ENCODE results near the gene ZNF516.

Gene ZNF516

GRCh38 chr18:76441002-76441667, 53.9 kb downstream of the ZNF516 start:
- DNase-seq, result no peak

DNA sequence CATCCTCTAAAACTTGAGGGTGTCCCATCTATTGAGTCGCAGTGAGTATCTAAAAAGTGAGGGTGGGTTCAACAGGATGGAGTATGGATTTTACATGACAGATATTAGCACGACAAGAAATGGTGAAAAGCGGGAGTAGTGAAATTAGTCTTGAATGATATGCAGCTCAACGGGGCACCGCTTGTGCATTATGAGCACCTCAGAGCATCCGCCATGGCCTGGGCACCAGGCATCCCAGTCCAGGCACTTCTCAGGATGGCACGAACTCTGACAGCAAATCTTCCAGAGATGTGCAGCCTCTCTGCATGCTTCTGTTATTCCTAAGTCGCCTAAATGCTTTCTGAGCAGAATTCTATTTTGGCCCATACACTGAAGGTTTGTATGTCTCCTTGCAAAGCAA, 57.1 kb downstream of the ZNF516 start:
- no peak for DNase-seq

DNA sequence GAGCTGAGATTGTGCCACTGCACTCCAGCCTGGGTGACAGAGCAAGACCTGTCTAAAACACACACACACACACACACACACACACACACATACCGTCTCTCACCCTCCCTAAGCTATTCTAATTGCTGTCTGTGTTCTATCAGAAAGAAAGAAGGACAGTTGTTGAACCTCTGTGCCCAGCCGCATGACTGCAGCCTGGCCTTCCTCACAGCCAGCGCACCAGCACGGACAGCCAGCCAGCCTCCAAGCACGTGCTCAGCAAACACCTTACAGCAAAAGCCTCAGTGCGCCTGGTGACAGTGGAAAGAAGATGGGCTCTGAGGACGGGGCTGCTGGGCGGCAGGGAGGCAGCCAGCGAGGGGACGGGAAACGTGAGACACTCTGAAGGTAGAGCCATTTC, 58.0 kb downstream of the ZNF516 start:
- no peak for DNase-seq

GRCh38 chr18:76436342-76436741, 58.7 kb downstream of the ZNF516 start:
- DNase-seq, result no peak

DNA sequence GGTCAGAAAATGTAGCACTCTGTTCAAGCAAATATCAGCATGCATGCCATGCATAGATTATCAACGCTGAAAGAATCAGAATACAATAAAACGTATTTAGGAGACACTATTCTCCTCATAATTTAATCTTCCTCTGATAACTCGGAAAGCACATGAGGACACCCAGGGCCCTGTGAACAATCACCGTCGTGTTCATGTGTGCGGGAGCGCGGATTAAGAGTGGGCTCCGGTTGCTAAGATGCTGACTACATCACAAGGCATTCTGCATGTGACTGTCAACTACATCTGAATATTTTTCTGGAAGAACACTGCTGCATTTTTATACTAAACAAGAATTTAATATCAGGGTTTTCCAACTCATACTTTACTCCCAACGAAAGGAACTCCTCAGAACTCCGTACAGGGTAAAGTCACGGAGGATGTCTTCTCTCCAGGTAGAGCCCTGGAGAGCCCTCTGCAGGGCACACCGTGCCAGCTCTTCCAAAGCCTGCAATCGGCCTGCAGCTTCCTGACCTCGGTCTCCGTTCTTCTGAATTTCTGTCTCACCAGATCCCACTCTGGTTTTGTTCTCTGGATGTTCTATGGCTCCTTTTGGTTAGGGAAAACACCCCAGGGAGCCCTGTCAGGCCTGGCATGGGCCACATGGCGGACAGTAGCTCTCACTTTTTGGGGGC, 59.6 kb downstream of the ZNF516 start:
- no peak for DNase-seq

- DNase-seq, result no peak
Observed at GRCh38 chr18:76434452-76434851, 60.6 kb downstream of the ZNF516 start.

DNA sequence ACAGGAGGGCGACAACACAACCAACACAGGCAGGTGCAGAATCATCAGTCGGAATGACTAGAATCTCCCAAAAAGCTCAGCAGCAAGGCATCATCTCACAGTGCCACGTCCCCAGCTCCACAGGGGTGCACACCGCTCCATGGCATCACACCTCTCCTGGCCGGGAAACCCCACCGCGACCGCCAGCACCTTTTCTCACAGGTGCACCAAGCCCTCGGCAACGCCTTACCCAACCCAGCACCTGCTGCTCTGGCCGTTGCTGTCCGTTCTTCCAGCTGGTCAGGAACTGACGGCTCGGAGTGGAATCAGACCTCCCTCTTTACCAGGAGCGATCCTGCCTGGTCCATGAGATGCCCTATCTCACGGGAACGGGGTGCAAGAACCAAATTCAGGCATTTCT, 61.3 kb downstream of the ZNF516 start:
- no peak for DNase-seq

DNA sequence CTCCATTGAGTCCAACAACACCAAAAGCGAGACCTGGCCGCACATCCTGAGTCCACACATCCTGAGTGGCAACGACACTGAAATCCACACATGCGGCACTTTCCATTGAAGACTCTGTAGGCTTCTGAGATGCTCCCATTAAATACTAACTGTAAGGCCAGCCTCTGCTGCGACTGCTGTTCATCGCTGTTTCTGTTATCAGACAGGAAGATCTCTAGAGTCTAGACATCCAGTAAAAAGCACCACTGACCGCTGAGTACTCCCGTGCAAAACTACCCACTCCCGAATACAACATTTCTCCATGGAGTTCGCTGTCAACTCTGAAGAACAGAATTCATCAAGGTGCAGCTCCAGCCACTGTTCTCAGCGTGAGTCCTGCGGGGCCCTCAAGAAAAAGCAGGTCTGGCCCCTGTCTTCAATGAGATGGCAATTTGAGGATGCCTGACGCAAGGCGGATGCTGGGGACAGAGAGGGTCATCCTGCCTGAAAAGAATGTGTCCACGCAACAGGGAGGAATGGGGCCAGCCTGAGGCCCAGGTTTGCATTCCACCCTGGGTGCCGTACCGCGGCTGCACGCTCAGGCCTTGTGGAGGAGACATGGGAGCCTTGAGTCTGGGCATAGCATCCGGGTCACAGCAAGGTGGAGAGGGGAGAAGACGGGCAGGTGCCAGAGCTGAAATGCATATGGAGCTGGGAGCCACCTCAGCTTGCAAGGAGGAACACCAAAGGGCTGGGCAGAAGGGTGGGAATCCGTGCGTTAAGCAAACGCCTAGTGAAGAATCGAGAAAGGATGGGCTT, 61.9 kb downstream of the ZNF516 start:
- no peak for DNase-seq

- DNase-seq, result no peak
Observed at GRCh38 chr18:76432274-76432755, 62.7 kb downstream of the ZNF516 start.

DNA sequence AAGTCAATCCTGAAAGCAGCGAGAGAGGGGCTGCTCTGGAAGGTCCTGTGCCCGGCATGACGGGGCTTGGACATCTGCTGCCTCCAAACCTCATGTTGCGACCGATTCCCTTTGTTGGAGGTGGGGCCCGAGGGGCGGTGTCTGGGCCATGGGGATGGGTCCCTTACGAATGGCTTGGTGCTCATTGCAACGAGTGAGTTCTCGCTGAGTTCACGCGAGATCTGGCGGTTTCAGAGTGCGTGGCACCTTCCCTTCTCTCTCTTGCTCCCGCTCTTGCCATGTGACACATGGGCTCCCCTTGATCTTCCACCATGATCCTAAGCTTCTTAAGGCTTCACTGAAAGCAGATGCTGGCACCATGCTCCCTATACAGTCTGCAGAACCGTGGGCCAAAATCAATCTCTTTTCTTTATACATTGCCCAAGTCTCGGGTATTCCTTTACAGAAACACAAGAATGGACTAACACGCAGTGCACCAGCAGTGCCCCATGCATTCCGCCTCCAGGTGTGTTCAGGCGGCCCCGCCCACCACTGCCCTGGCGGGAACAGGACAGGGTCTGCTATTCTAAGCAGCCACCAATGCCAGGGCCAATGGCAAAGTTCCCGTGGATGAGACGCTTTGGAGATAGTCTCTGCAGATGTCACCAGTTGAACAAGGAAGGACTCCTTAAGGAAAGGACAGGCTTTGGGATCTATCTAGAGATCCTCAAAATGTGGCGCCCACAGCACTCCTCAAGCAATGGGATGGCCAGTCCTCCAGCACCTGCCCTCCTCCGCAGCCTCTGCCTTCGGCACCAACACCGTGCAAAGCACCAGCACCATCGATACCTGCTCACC, 63.4 kb downstream of the ZNF516 start:
- DNase-seq, result no peak

GRCh38 chr18:76430636-76431035, 64.4 kb downstream of the ZNF516 start:
- DNase-seq, result no peak

DNA sequence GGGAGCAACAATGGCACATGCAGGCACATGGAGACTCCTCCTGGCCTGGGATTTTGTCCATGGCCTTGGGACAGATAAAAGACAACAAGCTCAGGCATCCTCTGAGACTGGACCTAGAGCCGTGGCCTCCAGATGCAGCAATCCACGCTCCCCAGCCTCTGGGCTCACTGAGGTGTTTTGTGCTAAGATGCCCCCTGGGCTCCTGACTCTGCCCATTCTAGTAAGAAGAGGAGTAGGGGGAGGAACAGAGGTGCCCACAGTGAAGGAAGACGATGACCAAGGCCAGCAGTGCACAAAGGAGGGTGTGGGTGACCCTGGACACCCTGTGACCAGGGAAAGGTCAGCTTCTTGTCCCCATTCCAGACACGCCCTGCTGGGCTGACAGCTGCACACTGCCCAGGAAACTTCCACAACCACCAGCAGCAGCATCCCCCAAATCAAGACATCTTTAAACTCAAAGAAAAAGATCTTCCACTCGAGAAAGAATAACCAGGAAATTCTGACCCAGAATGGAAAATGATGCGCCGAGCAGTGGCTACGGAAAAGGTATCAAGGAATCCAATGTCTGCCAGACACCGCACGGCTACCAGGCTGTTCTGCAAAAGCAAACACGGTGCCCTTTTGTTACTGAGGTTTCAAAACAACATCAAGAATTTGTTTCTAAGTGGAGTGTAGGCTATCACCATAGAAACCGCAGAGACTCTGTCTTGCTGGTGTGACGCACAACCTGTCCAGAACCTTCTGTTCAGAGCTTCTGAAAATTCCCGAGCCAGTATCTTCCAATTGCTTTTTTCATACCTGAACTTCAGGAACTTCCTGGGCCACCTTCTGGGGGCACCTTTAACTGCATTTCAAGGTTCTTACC, 65.5 kb downstream of the ZNF516 start:
- no peak for DNase-seq

DNA sequence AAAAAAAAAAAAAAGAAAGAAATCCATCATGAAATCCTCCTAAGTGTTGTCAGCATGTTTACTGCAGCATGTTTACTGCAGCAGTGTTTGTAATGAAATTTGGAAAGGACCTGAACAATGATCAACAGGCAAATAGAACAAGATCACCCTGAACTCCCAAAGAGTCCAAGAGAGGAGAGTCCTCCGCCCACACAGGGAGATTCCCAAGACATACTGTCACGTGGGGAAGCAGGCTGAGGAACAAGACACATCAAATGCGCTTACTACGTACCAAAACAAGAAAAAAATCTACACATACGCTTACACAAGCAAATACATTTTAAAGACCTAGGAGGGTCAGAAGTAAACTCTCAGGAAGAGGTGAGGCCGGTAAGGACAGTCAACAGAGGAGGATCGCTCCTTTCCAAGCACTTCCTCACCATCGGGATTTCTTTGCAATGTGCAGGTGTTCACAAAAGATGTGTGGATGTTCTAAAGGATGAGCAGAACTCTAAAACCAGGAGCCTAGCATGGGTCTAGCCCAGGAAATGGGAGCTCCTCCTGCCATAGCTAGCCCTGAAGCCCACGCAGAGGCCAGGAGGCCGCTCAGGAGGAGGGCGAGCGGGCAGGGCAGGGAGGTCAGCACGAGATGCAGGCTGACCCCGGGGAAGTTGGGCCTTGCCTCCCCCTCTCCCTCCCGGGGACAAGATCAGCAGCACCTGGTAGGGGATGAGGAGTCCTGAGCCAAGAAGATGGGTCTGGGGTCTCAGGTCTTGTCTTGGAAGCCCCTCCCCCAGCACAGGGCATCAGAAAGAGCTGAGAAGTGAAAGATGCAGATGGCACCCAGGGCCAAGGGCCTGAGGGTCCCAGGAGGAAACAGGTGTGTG, 66.4 kb downstream of the ZNF516 start:
- DNase-seq, result no peak

DNA sequence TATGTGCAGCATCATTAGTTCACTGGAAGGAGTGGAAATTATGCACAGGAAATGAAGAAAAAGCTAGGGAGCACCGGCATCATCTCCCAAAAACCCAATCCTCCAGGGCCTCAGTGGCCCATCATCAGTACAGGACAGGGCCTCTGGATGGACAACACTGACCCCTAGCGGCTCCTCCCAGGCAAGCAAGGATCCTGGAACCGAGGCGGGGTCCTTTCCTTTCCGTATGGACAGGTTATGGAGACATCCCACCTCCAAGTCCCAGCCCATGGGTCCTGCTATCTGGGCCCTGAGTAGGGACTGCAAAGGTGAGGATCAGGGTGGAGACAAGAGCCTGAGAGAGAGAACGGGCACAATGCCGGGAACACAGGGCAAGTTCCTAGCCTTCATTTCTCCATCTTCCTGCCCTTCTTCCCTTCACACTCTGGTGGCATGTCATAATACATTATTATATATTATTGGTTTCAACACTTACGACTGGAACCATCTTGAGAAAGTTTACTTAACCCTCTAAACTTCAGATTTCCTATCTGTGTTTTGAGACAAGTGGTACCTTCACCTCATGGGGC, 68.2 kb downstream of the ZNF516 start:
- DNase-seq, result no peak

DNA sequence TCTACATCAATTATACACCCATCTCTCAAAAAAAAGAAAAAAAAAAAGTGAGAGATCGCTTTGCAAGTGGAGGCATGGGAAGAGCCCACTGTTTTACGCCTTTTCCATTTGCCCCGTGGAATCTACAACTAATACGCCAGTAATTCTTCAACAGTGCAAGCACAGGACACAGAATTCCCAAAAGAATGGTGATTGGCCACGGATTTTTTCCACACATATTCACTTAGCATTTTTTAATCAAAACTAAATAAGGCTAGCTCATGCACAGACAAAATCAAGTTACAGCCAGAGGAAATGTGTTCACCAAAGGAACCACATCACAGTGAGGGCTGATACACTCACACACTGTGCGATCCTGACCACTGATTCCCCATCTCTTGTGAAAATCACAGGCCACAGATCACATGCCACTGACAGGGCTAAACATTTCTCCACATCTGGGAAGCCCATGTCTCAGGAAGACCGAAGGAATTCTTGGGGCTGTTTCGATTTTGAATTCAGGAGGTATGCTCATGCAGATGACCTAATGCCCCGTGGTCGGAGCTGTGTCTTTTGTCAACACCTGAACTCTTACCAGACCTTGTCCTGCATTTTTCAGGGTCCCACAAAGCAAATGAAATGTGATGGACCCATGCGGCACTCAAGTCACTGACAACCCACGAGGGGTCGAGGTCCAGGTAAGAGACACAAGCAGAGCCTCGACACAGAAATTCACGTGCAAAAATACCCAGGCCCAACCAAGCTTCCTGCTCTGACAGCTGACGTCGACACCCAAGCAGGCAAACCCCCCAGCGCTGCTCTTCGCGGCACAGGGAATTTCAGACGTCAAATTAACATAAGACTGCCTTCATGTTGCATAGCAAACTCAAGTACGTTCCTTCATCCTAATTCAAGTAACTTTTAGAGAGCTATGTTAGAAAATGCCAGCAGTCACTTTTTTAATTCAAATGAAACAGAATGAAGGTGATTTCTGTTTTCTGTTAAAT, 69.6 kb downstream of the ZNF516 start:
- DNase-seq, result no peak

- no peak for DNase-seq
Observed at GRCh38 chr18:76422838-76423237, 72.2 kb downstream of the ZNF516 start.

- DNase-seq, result no peak
Observed at GRCh38 chr18:76422121-76422520, 72.9 kb downstream of the ZNF516 start.

- DNase-seq, result no peak
Observed at GRCh38 chr18:76421685-76422078, 73.4 kb downstream of the ZNF516 start.
